ENCODE results near the gene PSMB10.
"Not testable (repeated sequence)": the region's sequence is repeated elsewhere in the genome, so short reads cannot be mapped to it uniquely, and the experiment has no call there.

The PSMB10 gene

GRCh38 chr16:67924140-67924906 is 12.3 kb downstream of the PSMB10 start:
- no peak for DNase-seq (ENCODE audit: low spot score)

GRCh38 chr16:67923414-67924116 is 13.1 kb downstream of the PSMB10 start:
- no peak for DNase-seq (ENCODE audit: low spot score)

GRCh38 chr16:67922740-67923139 is 13.9 kb downstream of the PSMB10 start:
- no peak for DNase-seq (ENCODE audit: low spot score)

GRCh38 chr16:67922221-67922620 is 14.4 kb downstream of the PSMB10 start:
- no peak for DNase-seq (ENCODE audit: low spot score)

- DNase-seq (ENCODE audit: low spot score), result no peak
Measured at GRCh38 chr16:67919622-67920221, 16.9 kb downstream of the PSMB10 start.

GRCh38 chr16:67917852-67918236 is 18.8 kb downstream of the PSMB10 start:
- DNase-seq (ENCODE audit: low spot score), result no peak

GRCh38 chr16:67917140-67917851 is 19.4 kb downstream of the PSMB10 start:
- DNase-seq (ENCODE audit: low spot score), result no peak

GRCh38 chr16:67915831-67916723 is 20.6 kb downstream of the PSMB10 start:
- no peak for DNase-seq (ENCODE audit: low spot score)

- not testable (repeated sequence) for DNase-seq (ENCODE audit: low spot score)
Measured at GRCh38 chr16:67915496-67915769, 21.2 kb downstream of the PSMB10 start.

- DNase-seq (ENCODE audit: low spot score), result no peak
Measured at GRCh38 chr16:67914758-67915495, 21.7 kb downstream of the PSMB10 start.

- DNase-seq (ENCODE audit: low spot score), result no peak
Measured at GRCh38 chr16:67910158-67910557, 26.5 kb downstream of the PSMB10 start.

- no peak for DNase-seq (ENCODE audit: low spot score)
Measured at GRCh38 chr16:67909056-67909742, 27.5 kb downstream of the PSMB10 start.

- no peak for DNase-seq (ENCODE audit: low spot score)
Measured at GRCh38 chr16:67907397-67908180, 29.1 kb downstream of the PSMB10 start.

GRCh38 chr16:67902831-67903230 is 33.8 kb downstream of the PSMB10 start:
- no peak for DNase-seq (ENCODE audit: low spot score)

- no peak for DNase-seq (ENCODE audit: low spot score)
Measured at GRCh38 chr16:67901734-67902133, 34.9 kb downstream of the PSMB10 start.

GRCh38 chr16:67897231-67897630 is 39.4 kb downstream of the PSMB10 start:
- DNase-seq (ENCODE audit: low spot score), result no peak

- DNase-seq (ENCODE audit: low spot score), result no peak
Measured at GRCh38 chr16:67893743-67894399, 42.8 kb downstream of the PSMB10 start.

GRCh38 chr16:67892899-67893742 is 43.5 kb downstream of the PSMB10 start, which contains the start of gene PSKH1:
TSS of gene PSKH1 (plus strand) at chr16:67893254. CDS start at chr16:67908750, 15,496 bp downstream.
- peak; percentile 99 for DNase-seq (ENCODE audit: low spot score)

Measured in HuH-7 (cell line).